OCI-LY3 (cell line): ENCODE results near the gene NDE1.

Source experiments
- EZH2phosphoT487 ChIP-seq: fragments of 200-600 bp; shearing (Covaris generic); IDR thresholded peaks from 2 replicates; pipeline ENCODE4 v1.6.1; 2018; ENCODE audit warnings: antibody characterized with exemption, mixed run types, low read depth
- TF ChIP-seq, protein P1 (sequence below): fragments of 200-600, 300-600 bp; sonication (generic); IDR thresholded peaks from 2 replicates; pipeline ENCODE4 v1.5.1; 2014; ENCODE audit warnings: antibody characterized with exemption, low read length, low read depth

DNA sequence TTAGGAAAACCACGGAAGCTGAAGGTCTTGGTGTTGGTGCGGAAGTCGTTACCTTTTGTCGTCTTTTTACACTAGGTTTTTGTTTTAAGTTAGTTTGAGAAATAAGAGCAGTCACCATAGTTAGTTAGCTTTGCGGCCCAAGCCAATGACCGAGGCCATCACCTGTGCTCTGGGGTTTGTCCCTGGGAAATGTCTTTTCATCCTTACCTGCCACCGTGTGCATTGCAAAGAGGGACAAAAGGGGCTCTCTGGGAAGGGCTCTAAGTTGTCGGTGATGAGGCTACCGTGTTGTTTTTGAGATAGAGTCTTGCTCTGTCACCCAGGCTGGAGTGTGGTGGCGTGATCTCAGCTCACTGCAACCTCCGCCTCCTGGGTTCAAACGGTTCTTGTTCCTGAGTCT lies 49.8 kb downstream of the NDE1 start:
- TF ChIP-seq, protein P1, sequence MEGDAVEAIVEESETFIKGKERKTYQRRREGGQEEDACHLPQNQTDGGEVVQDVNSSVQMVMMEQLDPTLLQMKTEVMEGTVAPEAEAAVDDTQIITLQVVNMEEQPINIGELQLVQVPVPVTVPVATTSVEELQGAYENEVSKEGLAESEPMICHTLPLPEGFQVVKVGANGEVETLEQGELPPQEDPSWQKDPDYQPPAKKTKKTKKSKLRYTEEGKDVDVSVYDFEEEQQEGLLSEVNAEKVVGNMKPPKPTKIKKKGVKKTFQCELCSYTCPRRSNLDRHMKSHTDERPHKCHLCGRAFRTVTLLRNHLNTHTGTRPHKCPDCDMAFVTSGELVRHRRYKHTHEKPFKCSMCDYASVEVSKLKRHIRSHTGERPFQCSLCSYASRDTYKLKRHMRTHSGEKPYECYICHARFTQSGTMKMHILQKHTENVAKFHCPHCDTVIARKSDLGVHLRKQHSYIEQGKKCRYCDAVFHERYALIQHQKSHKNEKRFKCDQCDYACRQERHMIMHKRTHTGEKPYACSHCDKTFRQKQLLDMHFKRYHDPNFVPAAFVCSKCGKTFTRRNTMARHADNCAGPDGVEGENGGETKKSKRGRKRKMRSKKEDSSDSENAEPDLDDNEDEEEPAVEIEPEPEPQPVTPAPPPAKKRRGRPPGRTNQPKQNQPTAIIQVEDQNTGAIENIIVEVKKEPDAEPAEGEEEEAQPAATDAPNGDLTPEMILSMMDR = no peak
- TF ChIP-seq EZH2phosphoT487 = no peak
